G401.6 (cell line): ENCODE measurements around the gene PCDHGA1.

Experiments
- FAIRE-seq: peaks from 2 replicates; lab custom pipeline; 2012; peaks lifted over from hg19 to GRCh38; lab: Jason Lieb, UNC

Gene PCDHGA1

DNA sequence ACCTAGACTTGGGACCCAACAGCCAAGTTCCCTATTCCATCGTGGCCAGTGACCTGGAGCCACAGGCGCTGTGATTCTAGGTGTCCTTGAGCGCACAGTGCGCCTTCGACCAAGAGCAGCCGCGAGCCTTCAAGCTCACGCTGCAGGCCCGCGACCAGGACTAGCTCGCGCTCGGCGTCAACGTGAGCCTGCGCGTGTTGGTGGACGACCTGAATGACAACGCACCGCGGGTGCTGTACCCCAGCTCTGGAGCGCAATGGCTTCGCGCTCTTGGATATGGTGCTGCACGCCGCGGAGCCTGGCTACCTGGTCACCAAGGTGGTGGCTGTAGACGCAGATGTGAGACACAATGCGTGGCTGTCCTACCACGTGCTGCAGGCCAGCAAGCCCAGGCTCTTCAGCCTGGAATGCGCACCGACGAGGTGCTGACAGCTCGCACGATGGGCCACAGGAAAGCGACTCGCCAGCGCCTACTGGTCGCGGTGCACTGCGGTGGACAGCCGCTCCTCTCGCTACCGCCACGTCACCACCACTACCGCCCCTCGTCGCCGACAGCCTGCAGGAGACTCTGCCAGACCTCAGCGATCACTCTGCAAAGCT is 111.4 kb downstream of the PCDHGA1 start:
- no peak for FAIRE-seq

GRCh38 chr5:141465351-141465750 is 135.0 kb downstream of the PCDHGA1 start:
- no peak for FAIRE-seq

- no peak for FAIRE-seq
Observed at GRCh38 chr5:141475625-141476131, 145.4 kb downstream of the PCDHGA1 start, which contains the start of gene PCDHGC3. Gene PCDHGC3 (plus strand): TSS chr5:141475966. CDS start chr5:141476117, 151 bp downstream.

- FAIRE-seq: no peak
Observed at GRCh38 chr5:141476132-141476911, 146.0 kb downstream of the PCDHGA1 start.

DNA sequence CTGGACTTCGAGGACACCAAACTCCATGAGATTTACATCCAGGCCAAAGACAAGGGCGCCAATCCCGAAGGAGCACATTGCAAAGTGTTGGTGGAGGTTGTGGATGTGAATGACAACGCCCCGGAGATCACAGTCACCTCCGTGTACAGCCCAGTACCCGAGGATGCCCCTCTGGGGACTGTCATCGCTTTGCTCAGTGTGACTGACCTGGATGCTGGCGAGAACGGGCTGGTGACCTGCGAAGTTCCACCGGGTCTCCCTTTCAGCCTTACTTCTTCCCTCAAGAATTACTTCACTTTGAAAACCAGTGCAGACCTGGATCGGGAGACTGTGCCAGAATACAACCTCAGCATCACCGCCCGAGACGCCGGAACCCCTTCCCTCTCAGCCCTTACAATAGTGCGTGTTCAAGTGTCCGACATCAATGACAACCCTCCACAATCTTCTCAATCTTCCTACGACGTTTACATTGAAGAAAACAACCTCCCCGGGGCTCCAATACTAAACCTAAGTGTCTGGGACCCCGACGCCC is 146.8 kb downstream of the PCDHGA1 start:
- no peak for FAIRE-seq

DNA sequence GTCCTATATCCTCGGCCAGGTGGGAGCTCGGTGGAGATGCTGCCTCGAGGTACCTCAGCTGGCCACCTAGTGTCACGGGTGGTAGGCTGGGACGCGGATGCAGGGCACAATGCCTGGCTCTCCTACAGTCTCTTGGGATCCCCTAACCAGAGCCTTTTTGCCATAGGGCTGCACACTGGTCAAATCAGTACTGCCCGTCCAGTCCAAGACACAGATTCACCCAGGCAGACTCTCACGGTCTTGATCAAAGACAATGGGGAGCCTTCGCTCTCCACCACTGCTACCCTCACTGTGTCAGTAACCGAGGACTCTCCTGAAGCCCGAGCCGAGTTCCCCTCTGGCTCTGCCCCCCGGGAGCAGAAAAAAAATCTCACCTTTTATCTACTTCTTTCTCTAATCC is 147.5 kb downstream of the PCDHGA1 start:
- no peak for FAIRE-seq

GRCh38 chr5:141478321-141478945 is 148.1 kb downstream of the PCDHGA1 start:
- no peak for FAIRE-seq

DNA sequence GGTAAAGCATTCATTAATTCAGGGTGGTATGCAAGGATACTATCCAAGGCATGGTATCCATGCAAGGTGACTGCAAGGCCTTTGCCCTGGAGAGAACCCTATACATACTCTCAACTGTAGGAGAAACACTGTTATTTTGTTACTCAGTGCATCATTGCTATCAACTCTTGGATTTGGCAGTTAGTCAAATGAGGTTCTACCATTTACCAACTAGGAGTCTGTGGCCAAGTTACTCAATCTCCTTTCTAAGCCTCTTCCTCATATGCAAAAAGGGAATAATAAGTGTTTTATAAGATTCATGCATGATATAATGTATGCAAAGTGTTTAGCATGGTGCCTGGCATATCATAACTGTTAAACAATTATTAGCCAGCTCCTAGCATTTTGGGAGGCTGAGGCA is 149.5 kb downstream of the PCDHGA1 start:
- no peak for FAIRE-seq

GRCh38 chr5:141483902-141484301 is 153.6 kb downstream of the PCDHGA1 start:
- FAIRE-seq: no peak

DNA sequence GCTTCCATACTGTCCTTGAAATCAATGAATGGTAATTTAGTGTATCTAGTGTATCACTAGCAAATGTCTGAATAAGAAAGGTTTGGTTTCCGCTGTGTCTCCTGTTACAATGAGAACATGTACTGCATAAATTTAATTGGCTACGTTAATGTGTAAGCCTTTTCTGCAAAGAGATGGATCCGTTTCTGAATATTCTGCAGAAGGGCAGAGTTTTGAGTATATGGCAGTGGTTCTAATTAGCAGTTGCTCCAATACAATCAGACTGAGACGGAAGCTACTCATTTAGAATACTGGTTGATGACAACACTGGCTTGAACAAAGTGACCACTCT is 154.0 kb downstream of the PCDHGA1 start:
- no peak for FAIRE-seq

- FAIRE-seq: no peak
Observed at GRCh38 chr5:141484641-141485311, 154.5 kb downstream of the PCDHGA1 start, which contains the start of gene PCDHGC4. Gene PCDHGC4 (plus strand): TSS chr5:141485030. CDS start chr5:141485174, 144 bp downstream.

GRCh38 chr5:141485321-141486055 is 155.2 kb downstream of the PCDHGA1 start:
- no peak for FAIRE-seq

DNA sequence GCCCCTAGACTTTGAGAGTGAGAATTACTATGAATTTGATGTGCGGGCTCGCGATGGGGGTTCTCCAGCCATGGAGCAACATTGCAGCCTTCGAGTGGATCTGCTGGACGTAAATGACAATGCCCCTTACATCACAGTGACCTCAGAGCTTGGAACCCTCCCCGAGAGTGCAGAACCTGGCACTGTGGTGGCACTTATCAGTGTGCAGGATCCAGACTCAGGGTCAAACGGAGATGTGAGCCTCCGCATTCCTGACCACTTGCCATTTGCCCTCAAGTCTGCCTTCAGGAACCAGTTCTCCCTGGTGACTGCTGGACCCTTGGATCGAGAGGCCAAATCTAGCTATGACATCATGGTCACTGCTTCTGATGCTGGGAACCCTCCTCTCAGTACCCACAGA is 155.8 kb downstream of the PCDHGA1 start:
- FAIRE-seq: no peak

DNA sequence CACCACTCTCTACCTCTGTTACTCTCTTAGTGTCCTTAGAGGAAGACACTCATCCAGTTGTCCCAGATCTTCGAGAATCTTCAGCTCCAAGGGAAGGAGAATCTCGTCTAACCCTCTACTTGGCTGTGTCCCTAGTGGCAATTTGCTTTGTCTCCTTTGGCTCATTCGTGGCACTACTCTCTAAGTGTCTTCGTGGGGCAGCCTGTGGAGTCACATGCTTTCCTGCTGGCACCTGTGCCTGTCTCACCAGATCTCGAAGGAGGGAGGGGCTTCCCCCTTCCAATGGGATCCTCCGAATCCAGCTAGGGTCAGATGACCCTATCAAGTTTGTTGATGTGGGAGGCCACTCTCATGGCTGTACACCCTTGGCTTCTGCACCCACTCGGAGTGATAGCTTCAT is 156.8 kb downstream of the PCDHGA1 start:
- FAIRE-seq: no peak

GRCh38 chr5:141488591-141489561 is 158.6 kb downstream of the PCDHGA1 start, which contains the start of gene PCDHGC5:
Gene PCDHGC5 (plus strand): TSS chr5:141489081. CDS start chr5:141489241, 160 bp downstream.
- no peak for FAIRE-seq

DNA sequence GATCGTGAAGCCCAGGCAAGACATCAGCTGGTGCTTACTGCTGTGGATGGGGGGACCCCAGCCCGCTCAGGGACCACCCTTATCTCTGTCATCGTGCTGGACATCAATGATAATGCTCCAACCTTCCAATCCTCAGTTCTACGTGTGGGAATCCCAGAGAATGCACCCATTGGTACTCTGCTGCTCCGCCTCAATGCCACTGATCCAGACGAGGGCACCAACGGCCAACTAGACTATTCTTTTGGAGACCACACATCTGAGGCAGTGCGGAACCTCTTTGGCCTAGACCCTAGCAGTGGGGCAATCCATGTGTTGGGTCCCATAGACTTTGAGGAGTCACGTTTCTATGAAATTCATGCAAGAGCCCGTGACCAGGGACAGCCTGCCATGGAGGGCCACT is 159.5 kb downstream of the PCDHGA1 start:
- no peak for FAIRE-seq

DNA sequence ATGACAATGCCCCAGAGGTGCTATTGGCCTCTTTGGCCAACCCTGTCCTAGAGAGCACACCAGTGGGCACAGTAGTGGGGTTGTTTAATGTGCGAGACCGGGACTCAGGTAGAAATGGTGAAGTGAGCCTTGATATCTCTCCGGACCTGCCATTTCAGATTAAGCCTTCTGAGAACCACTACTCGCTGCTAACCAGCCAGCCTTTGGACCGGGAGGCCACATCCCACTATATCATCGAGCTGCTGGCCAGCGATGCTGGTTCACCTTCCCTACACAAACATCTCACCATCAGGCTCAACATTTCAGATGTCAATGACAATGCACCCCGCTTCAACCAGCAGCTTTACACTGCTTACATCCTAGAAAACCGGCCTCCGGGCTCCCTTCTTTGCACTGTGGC is 160.0 kb downstream of the PCDHGA1 start:
- FAIRE-seq: no peak

- no peak for FAIRE-seq
Observed at GRCh38 chr5:141490771-141491170, 160.5 kb downstream of the PCDHGA1 start.

GRCh38 chr5:141491323-141492167 is 161.2 kb downstream of the PCDHGA1 start:
- FAIRE-seq: no peak
